GM19035 (cell line): ENCODE data around the gene RASGEF1C.
"Not testable (repeated sequence)": the region's sequence is repeated elsewhere in the genome, so short reads cannot be mapped to it uniquely, and the experiment has no call there.

Source experiments
- ATAC-seq: cut with Tn5 transposase; IDR thresholded peaks from one replicate; pipeline ENCODE4 v1.9.1; 2021; ENCODE audit not compliant: unreplicated experiment

RASGEF1C gene

DNA sequence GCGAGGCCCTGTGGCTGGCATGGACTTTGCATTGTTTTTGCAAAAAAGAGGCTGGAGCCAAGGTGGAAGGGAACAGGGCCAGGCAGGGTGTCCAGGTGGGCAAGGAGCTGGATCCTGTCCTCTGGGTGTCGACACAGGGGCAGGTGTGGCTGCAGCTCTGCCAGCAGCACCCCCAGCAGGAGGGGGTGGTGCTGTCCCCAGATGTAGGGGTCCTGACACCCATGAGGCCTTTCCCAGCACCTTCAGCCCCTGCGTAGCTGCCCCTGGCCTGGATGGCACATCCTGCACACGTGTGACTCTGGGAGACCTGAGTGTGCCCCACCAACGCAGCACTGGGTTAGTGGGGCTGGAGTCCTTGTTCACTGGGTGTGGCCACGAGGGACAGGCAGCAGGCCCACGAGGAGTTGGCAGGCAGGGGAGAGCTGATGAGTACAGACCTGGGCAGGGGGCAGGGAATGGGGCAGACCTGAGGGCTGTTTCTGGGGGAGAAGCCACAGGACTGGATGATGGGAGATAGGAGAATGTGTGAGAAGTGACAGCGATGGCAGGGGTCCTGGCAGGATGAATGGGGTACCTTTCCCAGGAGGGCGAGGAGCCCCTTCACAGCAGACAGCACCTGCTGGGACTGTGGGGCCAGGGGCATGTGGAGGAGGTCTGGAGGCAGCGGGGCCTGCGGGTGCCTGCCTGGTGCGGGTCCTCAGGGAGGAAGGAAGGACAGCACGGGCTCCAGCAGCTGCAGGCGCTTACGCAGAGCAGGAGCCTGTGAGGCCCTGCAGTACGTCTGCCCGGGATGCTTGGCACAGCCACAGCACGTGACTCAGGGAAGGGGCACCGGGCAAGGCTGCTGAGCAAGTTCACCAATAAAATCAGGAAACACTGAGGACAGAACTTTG is 3.6 kb upstream of the RASGEF1C start:
- no peak for ATAC-seq

DNA sequence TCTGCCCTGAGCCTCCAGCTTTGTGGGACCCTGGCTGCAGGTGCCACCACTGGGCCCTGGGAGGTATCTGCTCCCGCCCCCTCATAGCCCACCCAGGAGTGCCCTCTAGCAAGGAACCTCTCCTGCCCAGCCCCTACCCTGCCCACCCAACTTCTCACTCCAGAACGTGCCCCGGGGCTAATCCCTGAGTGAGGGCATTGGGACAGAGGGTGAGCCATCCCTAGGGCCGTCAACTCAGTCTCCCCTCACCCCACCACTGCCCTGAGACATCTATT is 2.7 kb upstream of the RASGEF1C start:
- ATAC-seq = no peak

DNA sequence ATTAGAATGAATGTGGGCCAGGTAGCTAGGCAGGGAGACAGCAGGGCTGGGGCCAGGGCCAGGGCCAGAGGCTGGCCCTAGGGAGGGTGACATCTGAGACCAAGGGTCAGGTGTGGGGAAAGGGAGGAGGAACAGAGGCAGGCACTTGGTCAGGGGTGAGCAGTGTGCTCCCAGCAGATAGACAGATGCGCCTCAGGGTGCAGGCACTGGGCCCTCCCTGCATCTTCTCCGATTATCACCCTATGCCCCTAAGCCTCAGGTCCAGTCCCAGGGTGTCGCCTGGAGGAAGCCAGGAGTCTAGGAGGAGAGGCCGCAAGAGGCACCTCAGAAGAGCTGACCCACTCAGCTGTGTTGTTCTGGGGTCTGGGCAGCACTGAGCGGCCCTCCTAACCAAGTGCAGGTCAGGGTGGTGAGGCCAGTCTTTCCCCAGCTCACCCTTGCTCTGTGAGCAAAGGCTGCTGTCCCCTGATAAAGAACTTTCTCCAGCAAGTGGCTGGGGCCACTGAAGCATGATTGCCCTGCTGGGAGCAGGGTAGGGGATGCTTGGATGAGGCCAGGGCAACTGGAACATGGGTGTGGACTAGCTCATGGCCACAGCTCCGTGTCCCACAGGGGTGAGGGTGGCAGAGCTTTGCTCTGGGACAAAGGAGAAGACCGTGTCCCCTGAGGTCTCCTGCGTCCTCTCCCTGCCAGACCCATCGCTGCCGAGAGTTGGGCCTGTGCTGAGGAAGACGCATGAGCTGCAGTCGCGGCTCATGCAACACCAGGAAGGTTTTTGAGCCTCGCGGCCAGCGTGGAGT is 2.1 kb upstream of the RASGEF1C start:
- ATAC-seq = no peak

DNA sequence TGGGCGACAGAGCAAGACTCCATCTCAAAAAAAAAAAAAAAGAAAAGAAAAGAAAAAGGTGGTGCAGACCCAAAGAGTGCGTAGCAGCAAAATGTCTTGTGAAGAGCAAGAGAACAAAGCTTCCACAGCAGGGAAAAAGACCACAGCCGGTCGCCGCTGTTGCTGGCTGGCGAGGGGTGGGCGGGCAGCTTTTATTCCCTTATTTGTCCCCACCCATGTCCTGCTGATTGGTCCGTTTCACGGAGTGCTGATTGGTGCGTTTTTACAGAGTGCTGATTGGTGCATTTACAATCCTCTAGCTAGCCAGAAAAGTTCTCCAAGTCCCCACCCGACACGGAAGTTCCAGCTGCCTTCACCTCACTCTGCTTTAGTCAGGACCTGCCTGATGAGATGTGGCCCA is 1.1 kb upstream of the RASGEF1C start:
- ATAC-seq = not testable (repeated sequence)

DNA sequence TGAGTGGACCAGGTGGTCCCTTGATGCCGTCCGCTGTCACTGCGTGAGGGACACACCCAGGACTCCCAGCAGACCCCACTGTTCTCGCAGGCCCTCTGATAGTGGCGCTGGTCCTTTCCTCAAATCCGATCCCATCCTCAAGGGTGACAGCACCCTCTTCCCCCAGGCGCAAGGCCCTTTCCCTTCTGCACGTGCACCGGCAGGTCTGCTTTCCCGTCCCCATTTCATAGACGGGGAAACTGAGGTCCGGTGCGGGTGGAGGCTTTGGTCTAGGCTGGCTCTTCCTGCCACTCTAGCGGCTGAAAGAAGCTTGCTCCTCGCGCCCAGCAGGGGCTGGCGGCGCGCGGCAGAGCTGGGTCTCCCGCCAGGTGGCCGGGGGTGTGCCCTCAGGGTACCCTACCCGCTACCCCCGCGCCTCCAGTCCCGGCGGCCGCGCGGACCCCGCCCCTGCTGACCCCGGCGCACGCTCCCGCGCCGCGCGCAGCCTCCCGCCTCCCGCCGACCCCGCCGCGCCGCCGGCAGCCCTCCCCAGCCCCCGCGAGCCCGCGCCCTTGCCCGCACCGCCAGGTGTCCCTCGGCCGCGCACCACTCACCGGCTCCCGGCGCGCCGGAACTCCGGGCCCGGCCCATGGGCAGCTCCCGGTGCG is 453 bp downstream of the RASGEF1C start:
- peak; percentile 19 for ATAC-seq

DNA sequence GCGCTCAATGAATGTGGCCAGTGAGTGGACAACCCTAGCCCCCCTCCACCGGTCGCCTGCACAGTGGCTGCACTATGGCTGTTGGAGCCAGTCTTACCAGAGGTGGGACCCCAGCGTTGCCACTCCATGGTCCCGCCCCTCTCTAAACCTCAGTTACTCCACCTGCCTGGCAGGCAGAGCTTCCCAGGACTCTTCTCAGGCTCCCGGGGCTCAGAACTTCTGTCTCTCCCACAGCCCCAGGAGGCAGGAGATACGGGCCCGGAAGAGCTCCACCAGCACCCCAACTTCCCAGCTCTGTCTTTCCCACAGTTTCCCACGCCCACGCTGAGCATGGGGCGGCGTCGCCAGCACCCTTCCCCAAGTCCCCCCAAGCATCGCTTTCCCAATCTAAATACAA is 975 bp downstream of the RASGEF1C start:
- ATAC-seq = no peak

DNA sequence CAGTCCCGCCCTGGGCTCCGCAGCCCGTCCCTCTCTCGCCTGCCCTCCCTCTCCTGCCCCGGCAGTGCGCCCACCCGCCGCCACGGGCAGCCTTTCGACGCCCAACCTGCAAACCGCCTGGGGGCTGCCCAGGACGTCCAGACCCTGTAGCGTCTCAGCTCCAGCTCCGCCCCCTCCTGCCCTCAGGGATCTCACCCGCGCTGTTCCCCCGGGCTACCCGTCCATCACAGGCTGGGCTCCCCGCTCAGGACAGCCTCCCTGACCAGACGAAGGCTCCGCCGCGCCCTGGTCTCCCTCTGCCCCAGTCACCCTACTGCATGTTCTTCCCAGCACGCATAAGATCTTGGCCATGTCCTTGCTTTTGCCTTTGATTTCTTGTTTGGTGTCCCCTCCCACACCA is 1.4 kb downstream of the RASGEF1C start:
- no peak for ATAC-seq

DNA sequence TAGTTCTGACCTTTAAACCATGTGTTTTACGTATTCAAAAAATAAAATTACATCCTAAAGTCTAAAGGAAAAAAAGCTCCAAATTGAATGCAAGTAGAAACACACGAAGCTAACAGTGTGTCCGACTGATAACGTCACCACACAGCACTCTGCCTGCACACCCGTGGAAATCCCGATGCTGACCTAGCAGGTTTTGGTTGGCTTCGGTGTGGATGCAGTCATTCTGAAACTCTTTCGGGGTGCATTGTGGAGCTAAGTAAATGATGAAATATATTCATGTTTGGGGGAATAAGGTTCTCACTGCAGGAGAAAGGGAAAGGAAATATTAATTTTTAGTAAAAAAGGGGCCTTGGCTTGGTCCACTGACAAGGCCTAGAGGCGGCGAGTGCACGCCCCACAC is 2.0 kb downstream of the RASGEF1C start:
- ATAC-seq = no peak

DNA sequence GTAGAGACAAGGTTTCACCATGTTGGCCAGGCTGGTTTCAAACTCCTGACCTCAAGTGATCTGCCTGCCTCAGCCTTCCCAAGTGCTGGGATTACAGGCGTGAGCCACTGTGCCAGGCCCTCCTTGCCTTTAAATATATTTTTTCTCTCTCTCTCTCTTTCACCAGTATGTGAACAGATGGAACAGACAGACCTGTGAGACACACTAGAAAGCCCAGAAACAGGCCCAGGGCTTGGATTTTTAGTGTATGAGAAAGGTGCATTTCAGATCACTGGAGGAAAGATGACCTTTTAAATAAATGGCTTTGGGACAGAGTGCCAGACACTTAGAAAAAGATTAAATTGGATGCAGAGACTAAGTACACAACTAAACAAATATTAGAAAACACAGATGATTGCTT is 3.1 kb downstream of the RASGEF1C start:
- no peak for ATAC-seq

DNA sequence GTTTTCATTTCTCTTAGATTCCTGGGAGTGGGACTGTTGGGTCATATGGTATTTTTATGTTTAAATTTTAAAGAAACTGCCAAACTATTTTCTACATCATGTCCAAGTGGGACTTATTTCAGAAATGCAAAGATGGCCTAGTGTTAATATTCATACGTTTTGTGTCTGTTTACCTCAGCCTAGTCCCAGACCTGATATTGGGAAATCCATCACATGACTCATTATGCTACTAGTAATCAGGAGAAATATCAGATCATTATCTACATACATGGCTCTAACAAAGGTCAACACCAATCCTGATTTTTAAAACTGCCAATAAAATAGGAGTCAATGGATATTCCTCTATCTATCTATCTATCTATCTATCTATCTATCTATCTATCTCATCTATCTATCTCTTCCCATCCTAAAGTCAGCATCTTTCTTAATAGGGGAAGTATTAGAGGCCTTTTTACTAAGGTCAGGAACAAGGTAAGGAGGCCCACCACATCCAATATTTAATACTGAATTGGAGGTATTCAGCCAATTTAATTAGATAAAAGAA is 4.7 kb downstream of the RASGEF1C start:
- ATAC-seq = no peak

DNA sequence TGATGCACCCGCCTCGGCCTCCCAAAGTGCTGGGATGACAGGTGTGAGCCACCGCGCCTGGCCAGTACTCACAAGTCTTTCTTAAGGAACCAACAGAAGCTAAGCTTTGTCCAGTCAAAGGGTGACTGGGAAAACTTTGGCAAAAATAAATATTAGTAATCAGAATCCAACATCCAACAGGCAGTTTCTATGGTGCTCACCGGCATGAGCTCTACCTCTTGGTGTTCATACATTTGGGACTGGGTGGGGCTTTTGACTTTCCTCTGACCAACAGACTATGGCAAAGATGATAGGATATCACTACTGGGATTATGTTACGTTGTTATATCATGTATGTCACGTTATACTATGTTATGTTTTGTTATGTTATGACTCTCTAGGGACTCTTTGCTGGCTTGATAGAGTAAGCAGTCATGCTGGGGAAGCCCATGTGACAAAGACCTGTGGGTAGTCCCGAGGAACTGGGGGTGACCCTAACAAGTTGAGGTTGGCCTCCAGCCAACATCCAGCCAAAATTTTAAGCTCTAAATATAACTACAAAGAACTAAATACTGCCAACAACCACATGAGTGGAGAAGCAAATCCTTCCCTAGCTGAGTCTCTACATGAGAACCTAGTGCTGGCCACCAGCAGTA is 6.0 kb downstream of the RASGEF1C start:
- ATAC-seq = no peak

DNA sequence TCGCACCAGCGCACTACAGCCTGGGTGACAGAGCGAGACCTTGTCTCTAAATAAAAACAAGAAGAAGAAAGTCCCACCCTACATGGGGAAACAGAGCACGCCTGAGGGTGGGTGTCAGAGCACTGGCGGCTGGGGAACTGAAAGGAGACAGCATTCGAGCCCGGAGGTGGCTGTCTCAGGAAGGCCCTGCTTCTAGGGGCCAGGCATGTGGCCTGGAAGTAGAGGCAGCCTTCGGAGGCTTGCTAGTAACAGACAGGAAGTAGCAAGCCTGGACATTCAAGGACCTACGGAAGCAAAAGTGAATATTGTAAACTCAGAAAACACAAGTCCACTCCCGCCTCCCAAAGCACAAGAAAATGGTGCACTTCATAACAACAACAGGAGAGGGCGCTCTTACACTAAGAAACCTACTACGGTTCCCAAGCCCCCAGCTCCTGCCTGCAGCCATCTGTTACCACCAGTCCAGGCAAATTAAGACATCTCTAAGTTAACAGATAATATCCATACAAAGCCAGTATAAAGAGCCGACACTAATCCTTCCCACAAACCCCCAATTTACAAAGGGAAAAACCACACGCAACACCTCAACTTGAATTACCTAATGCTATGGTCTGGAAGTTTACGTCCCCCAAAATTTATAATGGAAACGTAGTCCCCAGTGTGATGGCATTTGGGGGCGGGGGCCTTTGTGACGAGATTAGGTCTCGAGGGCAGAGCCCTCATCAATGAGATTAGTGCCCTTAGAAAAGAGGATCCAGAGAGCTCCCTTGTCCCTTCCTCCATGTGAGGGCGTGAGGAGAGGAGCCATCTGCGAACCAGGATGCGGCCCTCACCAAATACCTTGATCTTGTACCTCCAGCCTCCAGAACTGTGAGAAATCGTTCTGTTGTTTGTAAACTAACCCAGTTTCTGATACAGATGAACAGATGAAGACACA is 7.7 kb downstream of the RASGEF1C start:
- no peak for ATAC-seq

DNA sequence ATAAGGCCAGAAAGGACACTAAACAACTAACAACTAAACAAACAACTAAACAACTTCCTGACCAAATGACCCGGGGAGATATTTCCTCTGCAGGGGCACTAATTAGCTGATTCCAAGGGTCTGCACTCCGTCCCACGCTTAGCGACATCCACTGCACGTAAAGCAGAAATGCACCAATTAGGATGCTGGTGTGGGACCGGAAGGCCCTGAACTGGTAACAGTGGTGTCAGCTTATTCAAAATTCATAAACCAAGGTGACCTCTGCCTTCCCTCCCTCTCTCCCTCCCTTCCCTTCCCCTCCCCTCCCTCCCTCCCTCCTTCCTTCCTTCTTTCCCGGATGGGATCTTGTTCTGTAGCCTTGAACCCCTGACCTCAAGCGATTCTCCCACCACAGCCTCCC is 9.6 kb downstream of the RASGEF1C start:
- no peak for ATAC-seq

DNA sequence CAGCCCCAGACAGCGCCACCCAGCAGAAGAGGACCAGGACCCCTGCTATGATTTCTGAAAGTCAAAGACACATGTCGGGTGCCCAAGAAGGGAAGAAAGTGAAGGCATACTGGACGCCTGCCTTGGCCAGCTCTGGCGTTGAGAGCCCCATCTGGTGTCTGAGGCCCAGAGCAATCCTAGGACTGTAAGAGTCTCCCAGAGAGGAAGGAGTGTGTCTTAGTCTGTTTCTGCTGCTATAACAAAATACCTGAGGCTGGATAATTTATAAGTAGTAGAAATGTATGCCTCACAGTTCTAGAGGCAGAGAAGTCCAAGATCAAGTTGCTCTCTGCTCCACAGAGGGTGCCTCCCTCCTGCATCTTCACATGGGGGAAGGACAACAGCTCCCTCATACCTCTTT is 10.8 kb downstream of the RASGEF1C start:
- ATAC-seq = no peak

DNA sequence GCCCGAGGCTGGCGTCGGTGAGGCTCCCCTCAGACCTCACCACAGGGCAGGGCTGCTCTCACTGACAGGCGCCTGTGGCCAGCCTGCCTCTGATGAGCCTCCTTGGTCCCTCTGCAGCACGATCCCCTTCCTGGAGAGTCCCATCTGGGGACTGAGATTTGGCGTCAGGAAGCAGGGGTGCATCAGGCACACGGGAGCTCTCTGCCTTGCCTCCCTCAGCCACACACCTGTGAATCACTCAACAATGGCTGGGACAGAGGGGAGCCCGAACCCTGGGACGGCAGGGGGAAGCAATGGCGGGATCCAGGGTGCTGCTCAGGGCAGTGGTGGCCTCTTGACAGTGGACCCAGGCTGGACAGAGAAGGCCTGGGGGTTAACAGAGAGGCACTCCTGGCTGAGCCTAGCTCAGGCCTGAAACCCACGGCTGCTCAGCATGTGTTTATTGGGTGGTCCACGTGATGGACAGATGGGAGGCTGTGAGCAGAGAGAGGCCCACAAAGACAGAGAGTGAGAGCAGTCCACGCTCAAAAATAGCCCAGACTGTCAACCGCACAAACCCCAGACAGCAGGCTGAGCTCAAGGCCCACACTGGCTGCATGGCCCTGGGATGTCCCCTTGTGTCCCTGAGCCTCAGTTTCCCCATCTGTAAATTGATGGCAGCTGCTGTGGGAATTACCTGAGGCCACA is 11.9 kb downstream of the RASGEF1C start:
- ATAC-seq = no peak

DNA sequence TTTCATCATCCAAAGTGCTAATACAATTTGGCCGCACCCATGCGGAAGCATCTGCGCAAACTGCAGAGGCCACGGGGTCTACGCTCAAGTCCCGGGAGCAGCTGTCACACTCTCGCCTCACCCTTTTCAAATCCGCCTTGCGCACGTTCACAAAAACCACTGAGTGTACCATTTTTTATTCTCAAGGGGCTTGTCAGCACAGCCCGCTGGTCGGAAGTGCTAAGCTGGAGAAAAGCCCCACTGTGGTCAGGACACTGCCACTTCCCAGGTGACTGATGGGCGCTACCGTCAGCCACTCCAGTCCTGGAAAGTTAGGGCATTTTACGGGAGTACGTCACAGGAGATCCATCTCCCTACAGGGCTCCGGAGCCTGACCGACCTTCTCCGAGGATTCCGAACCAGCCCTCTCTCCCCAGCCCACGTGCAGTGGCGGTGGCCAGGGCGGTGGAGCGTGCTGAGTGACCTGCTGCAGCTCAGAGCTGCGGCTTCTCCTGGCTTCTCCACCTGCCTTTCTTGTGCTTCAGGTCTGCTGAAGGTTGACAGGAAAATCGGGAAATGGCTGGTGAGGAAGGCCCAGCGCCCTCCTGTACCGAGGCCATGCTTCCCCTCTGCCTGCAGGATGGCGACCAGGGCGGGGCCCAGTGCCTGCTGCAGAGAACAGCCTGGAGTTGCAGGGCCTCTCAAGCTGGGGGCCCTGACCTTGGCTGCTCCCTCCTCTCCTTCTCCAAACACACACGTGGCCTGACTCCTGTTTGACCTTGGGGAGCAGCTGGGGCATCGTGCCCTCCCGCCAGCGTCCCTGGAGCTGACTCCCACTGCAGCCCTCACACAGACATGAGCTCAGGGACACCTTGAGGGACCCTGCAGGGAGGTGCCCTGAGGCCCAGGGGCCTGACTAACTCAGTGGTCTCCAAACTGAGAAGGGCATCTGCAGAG is 14.3 kb downstream of the RASGEF1C start:
- ATAC-seq = no peak

DNA sequence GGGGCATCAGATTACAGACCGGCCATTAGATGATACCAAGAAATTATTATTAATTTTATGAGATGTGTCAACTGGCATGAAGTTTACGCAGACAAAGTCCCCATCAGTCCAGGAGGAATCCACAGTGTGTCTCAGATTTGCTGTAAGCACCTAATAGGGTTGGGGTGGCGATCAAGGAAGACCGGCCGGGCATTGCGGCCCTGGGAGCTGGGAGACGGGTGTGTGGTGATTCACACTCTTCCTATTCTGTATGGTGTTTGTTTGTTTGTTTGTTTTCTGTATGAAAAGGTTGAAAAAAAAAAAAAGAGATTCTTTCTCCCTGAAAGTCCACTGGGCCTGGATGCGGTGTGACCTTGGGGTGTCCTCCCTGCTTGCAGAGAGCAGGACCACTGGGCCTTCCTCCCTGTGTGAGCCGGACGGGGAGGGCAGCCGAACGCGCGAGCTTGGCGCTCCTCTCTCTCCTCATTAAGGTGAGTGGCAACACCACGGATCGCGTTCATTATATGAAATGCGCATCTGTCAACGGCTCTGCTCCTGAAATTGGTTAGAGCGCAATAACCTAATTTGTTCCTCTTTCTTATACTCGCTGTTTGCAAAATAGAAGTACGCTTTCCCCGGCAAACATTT is 15.1 kb downstream of the RASGEF1C start:
- no peak for ATAC-seq

DNA sequence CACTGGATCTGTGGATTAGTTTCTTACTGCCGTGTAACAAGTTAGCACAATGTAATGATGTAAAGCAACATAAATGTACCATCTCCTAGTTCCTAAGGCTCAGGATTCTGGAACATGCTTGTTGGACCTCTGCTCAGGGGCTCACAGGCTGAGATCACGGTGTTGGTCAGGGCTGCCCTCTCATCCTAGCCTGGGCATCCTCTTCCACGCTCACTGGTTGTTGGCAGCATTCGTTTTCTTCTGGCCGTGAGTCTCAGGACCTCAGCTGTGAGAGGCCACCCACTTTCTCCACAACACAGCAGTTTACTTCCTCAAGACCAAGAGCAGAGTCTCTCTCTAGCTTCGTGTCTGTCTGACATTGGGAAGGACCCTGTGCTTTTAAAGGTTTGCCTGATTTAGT is 17.3 kb downstream of the RASGEF1C start:
- ATAC-seq = no peak
